ENCODE results near the gene TCFL5.

Gene TCFL5

GRCh38 chr20:62861726-62862336 is at the start of gene TCFL5:
Gene TCFL5, minus strand, starts transcription at chr20:62861822. Its CDS starts 152 bp downstream, at chr20:62861670.
- peak; percentile 88 for DNase-seq

GRCh38 chr20:62910777-62911497 is 49.3 kb upstream of the TCFL5 start:
- no peak for DNase-seq

GRCh38 chr20:62910217-62910766 is 48.7 kb upstream of the TCFL5 start:
- no peak for DNase-seq

GRCh38 chr20:62908971-62909791 is 47.6 kb upstream of the TCFL5 start:
- DNase-seq, result no peak

DNA sequence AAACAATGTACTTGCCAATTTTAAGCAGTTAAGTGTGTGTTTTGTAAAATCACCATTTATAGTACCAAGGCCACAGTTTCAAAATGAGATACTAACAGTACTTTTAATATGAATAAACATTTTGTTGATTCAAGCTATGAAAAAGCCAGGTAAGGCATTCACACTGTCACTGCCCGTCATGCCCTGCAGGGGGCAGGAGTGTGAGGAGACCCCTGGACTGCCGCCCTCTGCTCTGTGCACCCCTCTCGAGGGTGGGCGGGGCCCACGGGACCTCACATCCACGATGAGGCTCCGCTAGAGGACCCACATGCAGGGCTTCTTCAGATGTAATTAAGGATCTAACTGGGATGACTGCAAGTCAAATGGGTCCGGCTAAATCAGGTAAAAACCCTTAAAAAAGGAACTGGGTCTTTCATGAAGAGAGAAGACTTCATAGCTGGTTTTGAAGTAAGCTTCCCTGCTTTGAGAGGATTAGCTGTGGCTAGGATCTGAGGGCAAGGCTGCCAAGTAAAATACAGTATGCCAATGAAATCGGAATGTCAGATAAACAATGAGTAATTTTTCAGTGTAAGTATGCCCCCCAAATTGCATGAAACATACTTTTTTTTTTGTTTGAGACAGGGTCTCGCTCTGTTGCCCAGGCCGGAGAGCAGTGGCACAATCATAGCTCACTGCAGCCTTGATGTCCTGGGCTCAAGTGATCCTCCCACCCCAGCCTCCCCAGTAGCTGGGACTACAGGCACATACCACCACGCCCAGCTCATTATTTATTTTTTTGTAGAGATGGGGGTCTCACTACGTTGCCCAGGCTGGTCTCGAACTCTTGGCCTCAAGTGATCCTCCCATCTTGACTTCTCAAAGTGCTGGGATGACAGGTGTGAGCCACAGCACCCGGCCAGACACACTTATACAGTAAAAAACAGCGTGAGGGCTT is 46.0 kb upstream of the TCFL5 start:
- DNase-seq, result no peak

DNA sequence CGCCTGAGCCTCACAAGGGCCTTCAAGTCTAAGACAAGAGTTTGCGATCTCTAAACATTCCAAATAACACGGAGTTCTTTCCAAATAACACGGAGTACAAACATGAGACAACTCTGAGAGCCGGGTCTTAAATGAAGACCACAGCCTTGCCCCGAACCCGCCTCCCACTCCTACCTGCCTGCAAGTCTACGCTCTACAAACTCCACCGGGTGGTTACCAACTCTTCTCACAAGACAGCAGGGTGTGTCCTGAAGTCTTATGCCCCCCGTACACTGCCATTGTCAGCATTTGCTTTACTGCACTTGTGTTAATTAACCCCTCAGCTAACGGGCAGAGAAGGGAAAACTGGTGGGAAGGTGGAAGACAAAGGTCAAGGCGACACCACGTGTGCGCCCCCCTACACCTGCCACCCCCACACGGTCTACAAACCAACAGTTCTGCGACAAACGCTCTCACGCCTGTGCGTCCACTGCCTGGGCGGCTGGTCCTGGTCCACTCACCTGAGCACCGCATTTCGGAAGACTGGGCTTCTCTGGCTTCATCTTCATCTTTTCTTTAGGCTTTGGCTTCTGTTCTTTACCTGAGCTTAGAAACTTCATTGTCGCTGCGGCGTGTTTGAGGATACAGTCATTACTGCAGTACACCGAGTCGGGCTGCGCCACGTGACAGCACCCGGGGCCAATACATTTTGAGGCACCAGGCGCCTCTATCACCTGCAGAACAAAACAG is 45.2 kb upstream of the TCFL5 start:
- DNase-seq, result no peak

- no peak for DNase-seq
Measured at GRCh38 chr20:62906209-62906608, 44.6 kb upstream of the TCFL5 start.

DNA sequence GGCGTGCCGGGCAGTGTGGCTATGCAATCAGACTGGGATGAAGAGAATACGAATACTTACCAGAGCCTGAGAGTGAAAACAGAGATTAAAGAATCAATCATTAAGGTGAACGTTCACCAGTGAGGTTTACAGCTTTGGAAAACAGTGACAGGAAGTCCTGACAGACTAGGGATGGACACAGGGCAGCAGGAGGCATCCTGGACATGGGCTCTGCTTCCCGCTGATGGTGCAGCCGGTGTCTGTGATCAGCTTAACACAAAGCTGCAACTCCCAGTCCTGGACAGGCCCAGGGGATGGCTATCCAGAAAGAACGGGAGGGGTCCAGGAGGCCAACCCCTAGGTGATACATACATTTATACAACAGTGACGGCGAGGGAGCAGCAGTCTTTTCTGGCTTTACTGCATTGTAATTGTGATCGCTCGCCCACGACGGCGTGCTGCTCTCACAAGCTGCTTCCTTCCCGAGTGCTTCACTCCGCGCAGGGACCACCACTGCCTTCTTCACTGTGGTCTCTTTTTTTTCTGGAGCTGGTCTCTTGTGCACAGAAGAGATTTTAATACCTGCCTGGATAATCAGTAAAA is 44.0 kb upstream of the TCFL5 start:
- DNase-seq, result no peak

GRCh38 chr20:62902926-62903615 is 41.4 kb upstream of the TCFL5 start:
- no peak for DNase-seq

- no peak for DNase-seq
Measured at GRCh38 chr20:62901891-62902290, 40.3 kb upstream of the TCFL5 start.

GRCh38 chr20:62900692-62901584 is 39.3 kb upstream of the TCFL5 start:
- DNase-seq, result no peak

DNA sequence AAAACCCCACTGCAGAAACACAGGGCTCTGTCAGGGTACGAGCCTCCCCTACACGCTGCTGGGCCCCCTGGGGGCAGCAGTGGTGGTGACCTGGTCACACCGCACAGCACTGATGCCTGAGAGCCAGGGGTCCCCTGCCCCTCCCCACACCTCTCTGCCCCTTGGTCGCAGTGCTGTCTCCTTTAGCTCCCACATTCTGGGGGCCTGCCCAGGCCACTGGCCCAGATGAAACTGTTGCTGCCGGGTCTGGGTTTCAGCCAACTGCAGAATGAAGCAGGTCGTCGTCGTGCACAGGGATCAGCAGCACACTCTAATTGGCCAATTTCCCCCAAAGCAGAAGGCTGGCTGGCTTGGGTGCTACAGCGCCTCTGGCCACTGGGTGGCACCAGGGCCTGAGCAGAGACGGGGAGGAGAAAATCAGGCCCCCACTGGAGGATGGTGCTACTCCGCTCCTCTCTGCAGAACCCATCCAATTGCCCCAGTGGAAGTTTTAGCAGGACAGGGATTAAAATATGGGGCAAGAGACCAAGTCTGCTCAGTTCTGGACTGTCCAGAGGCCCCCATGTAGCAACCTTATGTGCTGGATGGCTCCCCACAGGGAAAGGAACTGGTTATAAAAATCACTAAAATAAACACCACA is 38.5 kb upstream of the TCFL5 start:
- peak; percentile 81 for DNase-seq

DNA sequence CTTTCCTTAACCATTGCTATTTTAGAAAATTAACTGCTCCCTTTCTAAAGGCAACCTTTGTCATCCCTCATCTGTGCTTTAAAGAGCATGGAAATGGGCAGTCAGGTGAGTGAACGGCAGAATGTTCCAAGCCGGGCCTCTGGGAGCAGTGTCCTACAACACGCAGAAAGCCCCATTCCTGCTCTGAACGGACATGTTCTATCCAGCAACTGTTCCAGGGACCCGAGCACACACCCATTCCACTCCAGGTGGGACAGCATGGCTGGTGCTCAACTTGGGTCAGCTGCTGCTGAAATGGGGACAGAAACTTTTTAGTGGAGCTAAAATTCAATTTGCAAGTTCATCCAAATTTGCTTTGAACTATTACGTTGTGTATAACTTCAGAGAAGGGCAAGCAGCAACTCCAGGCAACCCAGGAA is 38.0 kb upstream of the TCFL5 start:
- peak; percentile 26 for DNase-seq

- DNase-seq, result no peak
Measured at GRCh38 chr20:62898970-62899632, 37.5 kb upstream of the TCFL5 start.

GRCh38 chr20:62898093-62898964 is 36.7 kb upstream of the TCFL5 start:
- no peak for DNase-seq

GRCh38 chr20:62897666-62898065 is 36.0 kb upstream of the TCFL5 start:
- DNase-seq, result no peak

DNA sequence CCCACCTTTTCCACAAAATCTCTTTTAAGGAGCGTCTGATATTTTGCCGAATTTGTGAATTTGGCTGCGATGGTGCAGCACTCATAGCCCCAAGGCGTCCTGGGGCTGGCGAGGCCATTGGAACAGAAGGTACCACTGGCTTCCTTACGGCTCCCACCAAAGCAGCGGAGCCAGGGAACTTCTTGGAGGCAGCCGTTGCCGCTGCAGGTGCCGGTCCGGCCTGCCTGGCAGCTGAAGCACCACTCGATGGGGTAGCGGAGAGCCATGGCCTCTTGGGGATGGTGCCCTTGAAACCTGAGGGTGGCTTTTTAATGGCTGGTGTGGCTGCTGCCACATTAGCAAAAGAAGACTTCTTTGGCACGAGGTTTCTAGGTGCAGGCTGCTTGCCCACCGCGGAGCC is 34.9 kb upstream of the TCFL5 start:
- no peak for DNase-seq
